CD4-positive, alpha-beta T cell (primary cell): ENCODE data around the gene GRIN2A. TPM values are rescaled to one million over a fixed set of nuclear protein-coding genes. Genes with fewer than 3 reads are reported as not detected.

Source experiments
- ATAC-seq: fragments of 200-7000 bp; cut with Tn5 transposase; one replicate; pipeline ENCODE4 v1.10.0; 2022; ENCODE audit warnings: mild to moderate bottlenecking; ENCODE audit not compliant: poor library complexity
- CTCF ChIA-PET: fragments of 350-600 bp; sonication (Branson Sonifier 250); formaldehyde crosslinking; loops from one replicate; lab custom pipeline; 2021; ENCODE audit warnings: antibody characterized with exemption, inconsistent platforms; lab: Charles Lee
- POLR2A ChIA-PET: fragments of 350-600 bp; sonication (Branson Sonifier 250); formaldehyde crosslinking; loops from one replicate; lab custom pipeline; 2021; ENCODE audit warnings: antibody characterized with exemption, inconsistent platforms; lab: Charles Lee
- DNase-seq, 14 experiments: peaks; one replicate each; pipeline ENCODE4 v3.0.0-alpha.2; 2013 to 2020; ENCODE audit warnings: mixed read lengths in 2 of 14
- H3K27ac ChIP-seq, 2 donors: one replicate each; pipeline versions ENCODE4 v1.5.1 to v1.7.0; 2013; ENCODE audit warnings: low read length in 2 of 2, low read depth in 1 of 2, mild to moderate bottlenecking in 1 of 2
- H3K27me3 ChIP-seq, 2 experiments: 1 replicate in 1 of 2; 2 replicates in 1 of 2; pipeline versions ENCODE4 v1.6.1 to v1.7.0; 2013; ENCODE audit warnings: low read length in 2 of 2, control low read depth in 1 of 2, mild to moderate bottlenecking in 1 of 2, moderate library complexity in 1 of 2; ENCODE audit not compliant: insufficient read depth in 2 of 2, control insufficient read depth in 1 of 2
- H3K36me3 ChIP-seq: one replicate; pipeline ENCODE4 v1.6.1; 2013; ENCODE audit warnings: low read length, control low read depth; ENCODE audit not compliant: insufficient read depth
- H3K4me1 ChIP-seq: one replicate; pipeline ENCODE4 v1.6.1; 2013; ENCODE audit warnings: low read length, control low read depth; ENCODE audit not compliant: insufficient read depth
- H3K4me3 ChIP-seq: one replicate; pipeline ENCODE4 v1.5.1; 2013; ENCODE audit warnings: mild to moderate bottlenecking, low read length, moderate library complexity
- H3K9me3 ChIP-seq, 2 experiments: 1 replicate in 1 of 2; 2 replicates in 1 of 2; pipeline versions ENCODE4 v1.6.1 to v1.7.0; 2013; ENCODE audit warnings: low read length in 2 of 2, mild to moderate bottlenecking in 2 of 2, control low read depth in 1 of 2, moderate library complexity in 1 of 2; ENCODE audit not compliant: control insufficient read depth in 1 of 2, insufficient read depth in 1 of 2
- H3K27ac Mint-ChIP-seq: one replicate; pipeline ENCODE4 v1.8.0; 2020; ENCODE audit warnings: mixed read lengths
- H3K27me3 Mint-ChIP-seq: one replicate; pipeline ENCODE4 v1.8.0; 2021; ENCODE audit warnings: mixed read lengths
- H3K36me3 Mint-ChIP-seq: one replicate; pipeline ENCODE4 v1.8.0; 2021; ENCODE audit warnings: low read depth, mixed read lengths
- H3K4me1 Mint-ChIP-seq: one replicate; pipeline ENCODE4 v1.8.0; 2021; ENCODE audit warnings: low read depth, mixed read lengths
- H3K4me3 Mint-ChIP-seq: one replicate; pipeline ENCODE4 v1.8.0; 2020; ENCODE audit warnings: mild to moderate bottlenecking, mixed read lengths
- H3K9me3 Mint-ChIP-seq: one replicate; pipeline ENCODE4 v1.8.0; 2020; ENCODE audit warnings: mixed read lengths
- CTCF ChIP-seq: fragments of 200-600 bp; IDR thresholded peaks from one replicate; pipeline ENCODE4 v1.8.0; 2022; ENCODE audit warnings: antibody characterized with exemption, mild to moderate bottlenecking
- intact Hi-C, 2 experiments: fragments of 100-400 bp; cut with DNase I in 1 of 2; cut with micrococcal nuclease in 1 of 2; formaldehyde crosslinking; loops; one replicate each; pipeline versions ENCODE4 v1.15.1 to v1.9.0; 2023 to 2025; cut with DNase I, micrococcal nuclease
- total RNA-seq, 174 experiments: library from RNA in 2 of 174; stranded (reverse) in 2 of 174; gene quantifications; one replicate each; pipeline ENCODE4 v1.2.3 and lab custom pipeline; 2021 to 2026

The GRIN2A gene
- total RNA-seq, 2 experiments from 2014 or later: not detected

GRCh38 chr16:9957433-9957832 is 224.8 kb downstream of the GRIN2A start:
- Mint-ChIP-seq H3K4me3 (no peak overlapping the region), H3K4me1 (no peaks in the 10 kb centered on the region), H3K9me3 (peaks cover 3% of the 10 kb centered on the region), H3K27me3 (peaks cover 6% of the 10 kb centered on the region), H3K27ac (no peak overlapping the region), H3K36me3 (no peaks in the 10 kb centered on the region)
- no peaks in the 10 kb centered on the region for H3K27me3 ChIP-seq
- H3K4me1 ChIP-seq: no peaks in the 10 kb centered on the region
- no peaks in the 10 kb centered on the region for H3K9me3 ChIP-seq
- H3K4me3 ChIP-seq: no peak overlapping the region
- no peak for DNase-seq
- TF ChIP-seq CTCF: no peak
- ChIA-PET POLR2A (no interaction called here), CTCF (no interaction called here)
- no peak overlapping the region for H3K27ac ChIP-seq
- no peak for ATAC-seq
- H3K36me3 ChIP-seq: no peaks in the 10 kb centered on the region
- intact Hi-C loops: no loop called here

- no peak overlapping the region for H3K27ac ChIP-seq
- H3K36me3 Mint-ChIP-seq: no peaks in the 10 kb centered on the region
- POLR2A ChIA-PET: no interaction called here
- no peak overlapping the region for H3K4me3 Mint-ChIP-seq
- ATAC-seq (no peak), DNase-seq (no peak)
- no peaks in the 10 kb centered on the region for H3K9me3 ChIP-seq
- TF ChIP-seq CTCF: no peak
- no peaks in the 10 kb centered on the region for H3K4me1 Mint-ChIP-seq
- CTCF ChIA-PET: no interaction called here
- no peaks in the 10 kb centered on the region for H3K4me1 ChIP-seq
- no peak overlapping the region for H3K27ac Mint-ChIP-seq
- H3K27me3 ChIP-seq: no peaks in the 10 kb centered on the region
- H3K36me3 ChIP-seq: no peaks in the 10 kb centered on the region
- intact Hi-C loops: no loop called here
- no peak overlapping the region for H3K4me3 ChIP-seq
- peaks cover 3% of the 10 kb centered on the region for H3K9me3 Mint-ChIP-seq
- H3K27me3 Mint-ChIP-seq: peaks cover 6% of the 10 kb centered on the region
Measured at GRCh38 chr16:9957002-9957401, 225.2 kb downstream of the GRIN2A start.

GRCh38 chr16:9955677-9956076 is 226.6 kb downstream of the GRIN2A start:
- ATAC-seq (no peak), DNase-seq (no peak)
- ChIA-PET CTCF (no interaction called here), POLR2A (no interaction called here)
- Mint-ChIP-seq H3K9me3 (peaks cover 3% of the 10 kb centered on the region), H3K27me3 (peaks cover 6% of the 10 kb centered on the region), H3K4me1 (no peaks in the 10 kb centered on the region), H3K4me3 (no peak overlapping the region), H3K36me3 (no peaks in the 10 kb centered on the region), H3K27ac (no peak overlapping the region)
- Histone ChIP-seq H3K4me3 (no peak overlapping the region), H3K36me3 (no peaks in the 10 kb centered on the region), H3K9me3 (no peaks in the 10 kb centered on the region), H3K4me1 (no peaks in the 10 kb centered on the region), H3K27me3 (no peaks in the 10 kb centered on the region), H3K27ac (no peak overlapping the region)
- intact Hi-C loops: no loop called here
- TF ChIP-seq CTCF: no peak
